HG03103 (cell line): Measurements from ENCODE around the gene ADARB2.

ENCODE experiments used
- ATAC-seq: cut with Tn5 transposase; IDR thresholded peaks from one replicate; pipeline ENCODE4 v1.9.1; 2021; ENCODE audit warnings: low read depth; ENCODE audit not compliant: unreplicated experiment

Gene ADARB2

GRCh38 chr10:1575481-1576244 is 161.7 kb downstream of the ADARB2 start:
- no peak for ATAC-seq

- no peak for ATAC-seq
These were observed 162.6 kb downstream of the ADARB2 start for GRCh38 chr10:1574719-1575118.

- ATAC-seq, result no peak
These were observed 163.3 kb downstream of the ADARB2 start for GRCh38 chr10:1573981-1574380.

- ATAC-seq, result no peak
These were observed 163.9 kb downstream of the ADARB2 start for GRCh38 chr10:1573334-1573969.

- ATAC-seq, result no peak
These were observed 164.6 kb downstream of the ADARB2 start for GRCh38 chr10:1572519-1573333.

- ATAC-seq, result no peak
These were observed 165.6 kb downstream of the ADARB2 start for GRCh38 chr10:1571587-1572237.

- ATAC-seq, result no peak
These were observed 166.8 kb downstream of the ADARB2 start for GRCh38 chr10:1570416-1571051.

GRCh38 chr10:1569208-1569607 is 168.1 kb downstream of the ADARB2 start:
- no peak for ATAC-seq

- no peak for ATAC-seq
These were observed 169.4 kb downstream of the ADARB2 start for GRCh38 chr10:1567742-1568495.

GRCh38 chr10:1567152-1567551 is 170.2 kb downstream of the ADARB2 start:
- ATAC-seq, result no peak

GRCh38 chr10:1564791-1565190 is 172.5 kb downstream of the ADARB2 start:
- no peak for ATAC-seq

GRCh38 chr10:1563028-1563427 is 174.3 kb downstream of the ADARB2 start:
- ATAC-seq, result no peak

- no peak for ATAC-seq
These were observed 175.5 kb downstream of the ADARB2 start for GRCh38 chr10:1561731-1562337.

GRCh38 chr10:1560535-1561192 is 176.7 kb downstream of the ADARB2 start:
- ATAC-seq, result no peak

- no peak for ATAC-seq
These were observed 177.6 kb downstream of the ADARB2 start for GRCh38 chr10:1559761-1560160.

- ATAC-seq, result no peak
These were observed 178.0 kb downstream of the ADARB2 start for GRCh38 chr10:1559311-1559710.

GRCh38 chr10:1558906-1559305 is 178.4 kb downstream of the ADARB2 start:
- ATAC-seq, result no peak

- ATAC-seq, result no peak
These were observed 180.2 kb downstream of the ADARB2 start for GRCh38 chr10:1557081-1557480.

- ATAC-seq, result no peak
These were observed 180.8 kb downstream of the ADARB2 start for GRCh38 chr10:1556496-1556895.
